HepG2 (cell line): Measurements from ENCODE around the gene LDAH. TPM values are rescaled to one million over a fixed set of nuclear protein-coding genes. Genes with fewer than 3 reads are reported as not detected.
A peak's percentile ranks its signal among the peaks of the same experiment; 100 is the strongest.

Experiments
- CEBPG ChIP-seq: IDR thresholded peaks from 2 replicates; pipeline ENCODE4 v1.6.1; 2016
- EZH2 ChIP-seq: conservative IDR thresholded peaks from 2 replicates; pipeline ENCODE4 v1.6.1; 2012; ENCODE audit warnings: mild to moderate bottlenecking, low read depth, low read length, moderate library complexity
- KDM3A ChIP-seq: IDR thresholded peaks from 2 replicates; pipeline ENCODE4 v1.6.1; 2018; ENCODE audit warnings: low read depth, missing compliant biosample characterization
- MIER2 ChIP-seq: IDR thresholded peaks from 2 replicates; pipeline ENCODE4 v1.6.1; 2016; ENCODE audit warnings: missing biosample characterization, missing genetic modification reagents
- NFE2L2 ChIP-seq: fragments of 150-350 bp; IDR thresholded peaks from 2 replicates; pipeline ENCODE4 v1.6.1; 2014; ENCODE audit warnings: low read length
- RFX5 ChIP-seq: IDR thresholded peaks from 2 replicates; pipeline ENCODE4 v1.6.1; 2011; ENCODE audit warnings: low read depth, low read length, improper control_type of control experiment
- SOX5 ChIP-seq: IDR thresholded peaks from 2 replicates; pipeline ENCODE4 v1.6.1; 2016; ENCODE audit warnings: borderline replicate concordance
- SOX6 ChIP-seq, 2 experiments: fragments of 450-650 bp in 1 of 2; sonication (generic) in 1 of 2; formaldehyde crosslinking in 1 of 2; IDR thresholded peaks; 2 replicates each; pipeline versions ENCODE4 v1.4.0 to v1.6.1; 2017 to 2020; ENCODE audit warnings: antibody characterized with exemption in 1 of 2, mild to moderate bottlenecking in 1 of 2, missing genetic modification reagents in 1 of 2
- SSRP1 ChIP-seq: IDR thresholded peaks from 2 replicates; pipeline ENCODE4 v1.6.1; 2016; ENCODE audit warnings: control low read depth
- ZFYVE20 ChIP-seq: sonication (generic); formaldehyde crosslinking; IDR thresholded peaks from 2 replicates; pipeline ENCODE4 v1.8.0; 2023; ENCODE audit warnings: low read depth, mild to moderate bottlenecking, moderate library complexity, missing genetic modification reagents, borderline replicate concordance
- ZNF124 ChIP-seq: sonication (generic); formaldehyde crosslinking; IDR thresholded peaks from 2 replicates; pipeline ENCODE4 v1.4.0; 2020; ENCODE audit warnings: missing genetic modification reagents
- ZNF253 ChIP-seq: sonication (generic); formaldehyde crosslinking; IDR thresholded peaks from 2 replicates; pipeline ENCODE4 v1.8.0; 2022; ENCODE audit warnings: mild to moderate bottlenecking, missing genetic modification reagents, borderline replicate concordance
- ZNF3 ChIP-seq: IDR thresholded peaks from 2 replicates; pipeline ENCODE4 v1.7.0; 2017; ENCODE audit warnings: inconsistent platforms
- ZNF350 ChIP-seq: sonication (generic); formaldehyde crosslinking; IDR thresholded peaks from 2 replicates; pipeline ENCODE4 v1.4.0; 2020; ENCODE audit warnings: mild to moderate bottlenecking, low read depth, missing genetic modification reagents, borderline replicate concordance
- ZNF383 ChIP-seq: sonication (generic); formaldehyde crosslinking; IDR thresholded peaks from 2 replicates; pipeline ENCODE4 v1.4.0; 2020; ENCODE audit warnings: missing genetic modification reagents, mild to moderate bottlenecking, borderline replicate concordance
- ZNF7 ChIP-seq: IDR thresholded peaks from 2 replicates; pipeline ENCODE4 v1.6.1; 2016; ENCODE audit warnings: missing biosample characterization, missing genetic modification reagents
- polyA plus RNA-seq, 8 experiments: library from polyadenylated mRNA; depleted of rRNA in 3 of 8; stranded (reverse) in 7 of 8; unstranded in 1 of 8; fragments of >200 nt; fragmentation: Illumina TruSeq in 4 of 8; extraction: Trizol in 4 of 8; gene quantifications; 2 replicates each; pipeline versions ENCODE4 v1.2.1 to v1.2.3, GENCODE V29; 2011 to 2016; ENCODE audit warnings: low read depth in 4 of 8, missing spikeins in 1 of 8, mixed read lengths in 1 of 8; ENCODE audit not compliant: insufficient read depth in 1 of 8
- total RNA-seq, 5 experiments: library from RNA; depleted of rRNA; stranded (reverse); fragments of >200 nt; fragmentation: Illumina TruSeq; extraction: Trizol; gene quantifications; 2 replicates each; pipeline ENCODE4 v1.2.3, GENCODE V29; 2016; ENCODE audit warnings: low read depth in 1 of 5
- TF ChIP-seq, protein P1 (sequence below): sonication (generic); formaldehyde crosslinking; IDR thresholded peaks from 2 replicates; pipeline ENCODE4; 2020; ENCODE audit warnings: missing genetic modification reagents, mild to moderate bottlenecking, borderline replicate concordance
- TF ChIP-seq, protein P2 (sequence below): IDR thresholded peaks from 2 replicates; pipeline ENCODE4 v1.6.1; 2016; ENCODE audit warnings: missing biosample characterization, missing genetic modification reagents, low read depth
- TF ChIP-seq, protein P3 (sequence below): sonication (generic); formaldehyde crosslinking; IDR thresholded peaks from 2 replicates; pipeline ENCODE4 v1.4.0; 2020; ENCODE audit warnings: mild to moderate bottlenecking, missing genetic modification reagents, borderline replicate concordance
- TF ChIP-seq, protein P4 (sequence below): sonication (generic); formaldehyde crosslinking; conservative IDR thresholded peaks from 2 replicates; pipeline ENCODE4 v1.5.0; 2020; ENCODE audit warnings: missing genetic modification reagents

Gene LDAH
- total and polyA plus RNA-seq, 2 of the 13 experiments (the other 11 are each of a cell fraction or from before 2014, with no cell fraction given): 28.8 to 46.2 TPM

DNA sequence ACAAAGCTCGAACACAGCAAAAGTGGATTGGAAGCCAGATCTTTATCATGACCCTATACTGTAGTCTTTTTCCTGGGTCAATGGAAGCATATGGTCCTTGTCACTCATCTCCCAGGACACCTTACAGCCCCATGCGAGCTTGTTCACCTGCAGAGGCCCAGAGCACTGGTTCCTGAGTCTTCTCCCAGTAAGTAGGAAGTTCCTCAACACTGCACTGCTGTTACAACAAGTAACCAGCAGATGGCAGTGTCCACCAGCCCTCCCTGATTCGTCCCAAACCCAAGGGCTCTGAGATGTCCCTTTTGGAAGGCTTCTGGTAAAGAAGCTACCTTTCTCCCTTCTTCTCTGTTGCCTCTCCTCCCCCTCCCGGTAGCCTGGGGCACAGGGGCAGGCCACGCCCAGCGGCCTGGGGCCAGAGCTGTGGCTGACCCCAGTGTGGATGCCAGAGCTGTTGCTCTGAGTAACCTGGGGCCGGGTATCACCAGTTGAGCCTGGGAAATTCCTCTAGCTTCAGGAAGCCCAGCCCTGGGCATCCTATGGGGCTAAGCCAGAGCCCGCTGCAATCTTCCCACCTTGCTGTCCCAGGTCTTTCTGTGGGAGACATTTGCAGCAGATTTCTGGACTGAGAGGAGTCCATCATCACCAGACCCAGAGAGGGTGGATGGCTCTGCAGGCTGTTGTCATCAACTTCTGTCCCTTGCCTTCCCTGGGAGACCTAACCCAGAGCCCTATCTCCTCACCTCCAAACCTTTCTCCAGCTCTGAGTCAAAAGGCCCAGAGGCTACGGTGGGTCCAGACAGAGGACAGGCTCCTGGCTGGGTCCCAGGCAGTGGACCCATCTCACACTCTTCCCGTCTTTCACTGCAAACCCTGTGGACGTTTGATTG is 161.2 kb downstream of the LDAH start (continued):
- TF ChIP-seq, protein P1, sequence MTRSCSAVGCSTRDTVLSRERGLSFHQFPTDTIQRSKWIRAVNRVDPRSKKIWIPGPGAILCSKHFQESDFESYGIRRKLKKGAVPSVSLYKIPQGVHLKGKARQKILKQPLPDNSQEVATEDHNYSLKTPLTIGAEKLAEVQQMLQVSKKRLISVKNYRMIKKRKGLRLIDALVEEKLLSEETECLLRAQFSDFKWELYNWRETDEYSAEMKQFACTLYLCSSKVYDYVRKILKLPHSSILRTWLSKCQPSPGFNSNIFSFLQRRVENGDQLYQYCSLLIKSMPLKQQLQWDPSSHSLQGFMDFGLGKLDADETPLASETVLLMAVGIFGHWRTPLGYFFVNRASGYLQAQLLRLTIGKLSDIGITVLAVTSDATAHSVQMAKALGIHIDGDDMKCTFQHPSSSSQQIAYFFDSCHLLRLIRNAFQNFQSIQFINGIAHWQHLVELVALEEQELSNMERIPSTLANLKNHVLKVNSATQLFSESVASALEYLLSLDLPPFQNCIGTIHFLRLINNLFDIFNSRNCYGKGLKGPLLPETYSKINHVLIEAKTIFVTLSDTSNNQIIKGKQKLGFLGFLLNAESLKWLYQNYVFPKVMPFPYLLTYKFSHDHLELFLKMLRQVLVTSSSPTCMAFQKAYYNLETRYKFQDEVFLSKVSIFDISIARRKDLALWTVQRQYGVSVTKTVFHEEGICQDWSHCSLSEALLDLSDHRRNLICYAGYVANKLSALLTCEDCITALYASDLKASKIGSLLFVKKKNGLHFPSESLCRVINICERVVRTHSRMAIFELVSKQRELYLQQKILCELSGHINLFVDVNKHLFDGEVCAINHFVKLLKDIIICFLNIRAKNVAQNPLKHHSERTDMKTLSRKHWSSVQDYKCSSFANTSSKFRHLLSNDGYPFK: peak; percentile 27; the same call in 1 of the 2 replicates
- TF ChIP-seq EZH2 (0 out of 2 replicates have a peak, but pooled peaks have one; percentile 27), NFE2L2 (no peak), MIER2 (CRISPR knock-in tag) (0 out of 2 replicates have a peak, but pooled peaks have one; percentile 63), ZNF253 (CRISPR knock-in tag) (no peak), ZFYVE20 (no peak), SSRP1 (CRISPR knock-in tag) (no peak), CEBPG (CRISPR knock-in tag) (peak; percentile 32; the same call in 1 of the 2 replicates), ZNF124 (CRISPR knock-in tag) (peak; percentile 51; the same call in 1 of the 2 replicates), ZNF383 (no peak), ZNF350 (CRISPR knock-in tag) (peak; percentile 46; the same call in 1 of the 2 replicates), ZNF3 (no peak; the same call in 1 of the 2 replicates), ZNF7 (CRISPR knock-in tag) (no peak), SOX5 (CRISPR knock-in tag) (peak; percentile 28; the same call in 1 of the 2 replicates), KDM3A (CRISPR knock-in tag) (peak; percentile 32; the same call in 1 of the 2 replicates), RFX5 (no peak), SOX6 (IDR thresholded peaks at IDR 0.05) (no peak), SOX6 (CRISPR knock-in tag; IDR thresholded peaks at IDR 0.05) (peak; percentile 54)
- TF ChIP-seq, protein P2, sequence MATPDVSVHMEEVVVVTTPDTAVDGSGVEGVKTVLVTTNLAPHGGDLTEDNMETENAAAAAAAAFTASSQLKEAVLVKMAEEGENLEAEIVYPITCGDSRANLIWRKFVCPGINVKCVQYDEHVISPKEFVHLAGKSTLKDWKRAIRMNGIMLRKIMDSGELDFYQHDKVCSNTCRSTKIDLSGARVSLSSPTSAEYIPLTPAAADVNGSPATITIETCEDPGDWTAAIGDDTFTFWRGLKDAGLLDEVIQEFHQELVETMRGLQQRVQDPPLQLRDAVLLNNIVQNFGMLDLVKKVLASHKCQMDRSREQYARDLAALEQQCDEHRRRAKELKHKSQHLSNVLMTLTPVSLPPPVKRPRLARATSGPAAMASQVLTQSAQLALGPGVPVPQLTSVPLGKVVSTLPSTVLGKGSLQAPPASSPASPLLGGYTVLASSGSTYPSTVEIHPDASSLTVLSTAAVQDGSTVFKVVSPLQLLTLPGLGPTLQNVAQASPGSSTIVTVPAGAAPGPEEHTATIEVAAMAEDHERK (CRISPR knock-in tag): no peak
- TF ChIP-seq, protein P3, sequence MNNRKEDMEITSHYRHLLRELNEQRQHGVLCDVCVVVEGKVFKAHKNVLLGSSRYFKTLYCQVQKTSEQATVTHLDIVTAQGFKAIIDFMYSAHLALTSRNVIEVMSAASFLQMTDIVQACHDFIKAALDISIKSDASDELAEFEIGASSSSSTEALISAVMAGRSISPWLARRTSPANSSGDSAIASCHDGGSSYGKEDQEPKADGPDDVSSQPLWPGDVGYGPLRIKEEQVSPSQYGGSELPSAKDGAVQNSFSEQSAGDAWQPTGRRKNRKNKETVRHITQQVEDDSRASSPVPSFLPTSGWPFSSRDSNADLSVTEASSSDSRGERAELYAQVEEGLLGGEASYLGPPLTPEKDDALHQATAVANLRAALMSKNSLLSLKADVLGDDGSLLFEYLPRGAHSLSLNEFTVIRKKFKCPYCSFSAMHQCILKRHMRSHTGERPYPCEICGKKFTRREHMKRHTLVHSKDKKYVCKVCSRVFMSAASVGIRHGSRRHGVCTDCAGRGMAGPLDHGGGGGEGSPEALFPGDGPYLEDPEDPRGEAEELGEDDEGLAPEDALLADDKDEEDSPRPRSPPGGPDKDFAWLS (CRISPR knock-in tag): no peak
- TF ChIP-seq, protein P4, sequence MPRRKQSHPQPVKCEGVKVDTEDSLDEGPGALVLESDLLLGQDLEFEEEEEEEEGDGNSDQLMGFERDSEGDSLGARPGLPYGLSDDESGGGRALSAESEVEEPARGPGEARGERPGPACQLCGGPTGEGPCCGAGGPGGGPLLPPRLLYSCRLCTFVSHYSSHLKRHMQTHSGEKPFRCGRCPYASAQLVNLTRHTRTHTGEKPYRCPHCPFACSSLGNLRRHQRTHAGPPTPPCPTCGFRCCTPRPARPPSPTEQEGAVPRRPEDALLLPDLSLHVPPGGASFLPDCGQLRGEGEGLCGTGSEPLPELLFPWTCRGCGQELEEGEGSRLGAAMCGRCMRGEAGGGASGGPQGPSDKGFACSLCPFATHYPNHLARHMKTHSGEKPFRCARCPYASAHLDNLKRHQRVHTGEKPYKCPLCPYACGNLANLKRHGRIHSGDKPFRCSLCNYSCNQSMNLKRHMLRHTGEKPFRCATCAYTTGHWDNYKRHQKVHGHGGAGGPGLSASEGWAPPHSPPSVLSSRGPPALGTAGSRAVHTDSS (CRISPR knock-in tag): no peak
